ENCODE results near the gene PPP1R15B. TPM values are rescaled to one million over a fixed set of nuclear protein-coding genes. Genes with fewer than 3 reads are reported as not detected.

Gene PPP1R15B
- polyA plus RNA-seq, 1 donor (not counting 4 experiments of a cell fraction or from before 2014, with no cell fraction given) = 19.1 TPM

DNA sequence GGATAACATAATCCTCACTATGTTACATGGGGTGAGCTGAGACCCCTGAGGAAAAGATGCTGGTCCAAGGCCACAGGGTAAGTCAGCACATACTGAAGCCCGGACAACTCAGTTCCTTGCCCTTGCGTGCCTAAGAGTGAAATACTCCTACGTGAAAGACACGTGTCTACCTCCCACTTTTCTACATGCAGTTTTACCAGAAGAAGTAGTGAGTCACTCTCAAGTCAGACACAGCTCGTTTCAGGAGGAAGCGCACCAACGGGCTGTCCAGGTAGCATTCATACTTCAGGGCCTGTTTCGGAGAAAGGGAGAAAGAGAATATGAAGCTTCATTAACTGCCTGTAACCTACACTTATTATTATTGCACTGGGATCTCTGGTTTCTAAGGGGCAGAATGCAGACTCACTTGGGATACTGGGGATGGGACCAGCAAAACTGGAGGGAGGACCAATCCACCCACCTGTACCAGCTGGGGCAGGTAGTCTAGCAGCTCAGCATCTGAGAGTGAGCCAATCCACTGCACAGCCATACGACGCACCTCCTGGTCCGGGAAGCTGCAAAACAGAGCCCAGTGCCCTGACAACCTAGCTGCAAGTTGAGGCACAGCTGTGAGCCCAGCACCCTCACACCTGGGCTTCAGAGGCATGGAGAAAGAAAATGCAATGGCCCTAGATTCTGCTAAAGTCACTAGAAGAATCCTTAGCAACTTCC, 32.4 kb upstream of the PPP1R15B start:
- FAIRE-seq = peak; percentile 73
- Histone ChIP-seq H3K4me2 (ENCODE audit: control insufficient read depth, extremely low read depth, insufficient read depth, low read depth, low read length) (peak overlapping the region; percentile 57), H3K4me1 (ENCODE audit: control insufficient read depth, extremely low read depth, insufficient read depth, low read length) (peaks cover 43% of the 10 kb centered on the region), H3K79me2 (ENCODE audit: control insufficient read depth, insufficient read depth, low read length) (no peaks in the 10 kb centered on the region), H3K4me3 (ENCODE audit: control insufficient read depth in 2 of 3, extremely low read depth in 1 of 3, insufficient read depth in 2 of 3, low read depth in 1 of 3, low read length in 3 of 3) (no peak overlapping the region), H2AFZ (ENCODE audit: control insufficient read depth, low read length) (no peak overlapping the region), H3K9me3 (ENCODE audit: control insufficient read depth, low read depth, low read length) (no peaks in the 10 kb centered on the region), H3K9ac (ENCODE audit: control insufficient read depth, extremely low read depth, insufficient read depth, low read length) (peak overlapping the region; percentile 63), H4K20me1 (ENCODE audit: control insufficient read depth, extremely low read depth, insufficient read depth, low read length) (no peaks in the 10 kb centered on the region), H3K9me1 (ENCODE audit: control insufficient read depth, extremely low read depth, insufficient read depth, low read length) (no peaks in the 10 kb centered on the region), H3K36me3 (ENCODE audit: control insufficient read depth in 2 of 2, extremely low read depth in 1 of 2, insufficient read depth in 2 of 2, low read length in 2 of 2) (no peaks in the 10 kb centered on the region), H3K27ac (ENCODE audit: control insufficient read depth, insufficient read depth, low read length) (peak overlapping the region; percentile 84), H3K27me3 (ENCODE audit: control insufficient read depth, extremely low read depth, insufficient read depth, low read length) (no peaks in the 10 kb centered on the region)
- DNase-seq (ENCODE audit: low read depth, low spot score) = peak; percentile 71
- dilution Hi-C loops (cut with MboI; ENCODE audit: extremely low pct_ligation_motif_present, low sequenced_read_pairs) = no loop called here
- TF ChIP-seq EZH2 (IDR thresholded peaks at IDR 0.05; ENCODE audit: low read length) (no peak), CTCF (optimal IDR thresholded peaks at IDR 0.05 in 1 of 3, IDR thresholded peaks at IDR 0.05 in 1 of 3, conservative IDR thresholded peaks at IDR 0.05 in 1 of 3; ENCODE audit: extremely low read depth in 1 of 3, insufficient read depth in 2 of 3, low read length in 3 of 3) (no peak)

DNA sequence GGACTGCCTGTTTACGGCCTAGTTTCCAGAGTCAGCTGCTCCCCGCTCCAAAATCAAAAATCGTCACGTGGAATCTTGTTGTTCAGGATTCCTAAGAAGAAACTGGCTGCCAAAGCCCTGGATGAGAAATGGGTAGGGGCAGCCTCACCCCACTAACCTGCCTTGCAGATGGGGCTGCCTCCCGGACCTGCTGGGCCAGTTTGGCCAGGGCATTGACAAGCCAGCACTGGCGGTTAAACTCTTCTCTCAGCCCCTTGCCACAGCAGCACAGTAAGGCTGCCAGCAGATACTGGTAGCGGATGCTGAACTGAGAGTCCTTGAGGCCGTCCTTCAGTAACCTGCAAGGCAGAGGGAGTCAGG, 31.6 kb upstream of the PPP1R15B start:
- H4K20me1 ChIP-seq (ENCODE audit: control insufficient read depth, extremely low read depth, insufficient read depth, low read length) = no peaks in the 10 kb centered on the region
- H3K4me2 ChIP-seq (ENCODE audit: control insufficient read depth, extremely low read depth, insufficient read depth, low read depth, low read length) = peak overlapping the region; percentile 57
- H3K4me3 ChIP-seq (ENCODE audit: control insufficient read depth in 2 of 3, extremely low read depth in 1 of 3, insufficient read depth in 2 of 3, low read depth in 1 of 3, low read length in 3 of 3) = peak overlapping the region in 2 of 3 experiments; percentile 9 to 11
- dilution Hi-C loops (cut with MboI; ENCODE audit: extremely low pct_ligation_motif_present, low sequenced_read_pairs) = no loop called here
- TF ChIP-seq EZH2 (IDR thresholded peaks at IDR 0.05; ENCODE audit: low read length) (no peak), CTCF (optimal IDR thresholded peaks at IDR 0.05 in 1 of 3, IDR thresholded peaks at IDR 0.05 in 1 of 3, conservative IDR thresholded peaks at IDR 0.05 in 1 of 3; ENCODE audit: extremely low read depth in 1 of 3, insufficient read depth in 2 of 3, low read length in 3 of 3) (no peak)
- H3K36me3 ChIP-seq (ENCODE audit: control insufficient read depth in 2 of 2, extremely low read depth in 1 of 2, insufficient read depth in 2 of 2, low read length in 2 of 2) = no peaks in the 10 kb centered on the region
- no peak for FAIRE-seq
- no peaks in the 10 kb centered on the region for H3K79me2 ChIP-seq (ENCODE audit: control insufficient read depth, insufficient read depth, low read length)
- H3K9me3 ChIP-seq (ENCODE audit: control insufficient read depth, low read depth, low read length) = no peaks in the 10 kb centered on the region
- H3K9me1 ChIP-seq (ENCODE audit: control insufficient read depth, extremely low read depth, insufficient read depth, low read length) = no peaks in the 10 kb centered on the region
- no peak for DNase-seq (ENCODE audit: low read depth, low spot score)
- no peak overlapping the region for H2AFZ ChIP-seq (ENCODE audit: control insufficient read depth, low read length)
- peaks cover 45% of the 10 kb centered on the region for H3K4me1 ChIP-seq (ENCODE audit: control insufficient read depth, extremely low read depth, insufficient read depth, low read length)
- no peaks in the 10 kb centered on the region for H3K27me3 ChIP-seq (ENCODE audit: control insufficient read depth, extremely low read depth, insufficient read depth, low read length)
- peak overlapping the region; percentile 63 for H3K9ac ChIP-seq (ENCODE audit: control insufficient read depth, extremely low read depth, insufficient read depth, low read length)
- peak overlapping the region; percentile 84 for H3K27ac ChIP-seq (ENCODE audit: control insufficient read depth, insufficient read depth, low read length)
